Caco-2 (cell line): ENCODE results near the gene PRRC2A. TPM values are rescaled to one million over a fixed set of nuclear protein-coding genes. Genes with fewer than 3 reads are reported as not detected.

ENCODE experiments used
- BruUV-seq: library from RNA; stranded (reverse); fragments of 400-500 nt; replicated peaks from 2 replicates; lab custom pipeline; 2021; lab: Mats Ljungman, UMichigan
- CTCF ChIA-PET: fragments of 300-600 bp; sonication (Branson Sonifier 250); formaldehyde crosslinking; loops from one replicate; lab custom pipeline; 2022; ENCODE audit warnings: antibody characterized with exemption; lab: Charles Lee
- POLR2A ChIA-PET: fragments of 300-600 bp; sonication (Branson Sonifier 250); formaldehyde crosslinking; loops from one replicate; lab custom pipeline; 2022; ENCODE audit warnings: antibody characterized with exemption; lab: Charles Lee
- DNase-seq, 2 experiments: peaks; one replicate each; pipeline versions ENCODE4 v3.0.0 to v3.0.0-alpha.2; 2020 to 2022
- H3K27me3 ChIP-seq: replicated peaks from 2 replicates; pipeline ENCODE4 v1.6.0; 2011; ENCODE audit warnings: low read length; ENCODE audit not compliant: control insufficient read depth, insufficient read depth
- H3K36me3 ChIP-seq: 2 replicates; pipeline ENCODE4 v1.5.1; 2011; ENCODE audit warnings: low read length; ENCODE audit not compliant: control insufficient read depth, insufficient read depth
- H3K4me1 ChIP-seq: fragments of 250-450 bp; sonication (Bioruptor Pico); 2 replicates; pipeline ENCODE4 v1.5.1; 2020; ENCODE audit warnings: mild to moderate bottlenecking
- H3K4me3 ChIP-seq: 2 replicates; pipeline ENCODE4 v1.5.1; 2011; ENCODE audit warnings: low read depth, mild to moderate bottlenecking, control low read depth, low read length
- H3K9me3 ChIP-seq: fragments of 250-450 bp; sonication (Bioruptor Pico); 2 replicates; pipeline ENCODE4 v1.5.1; 2020; ENCODE audit warnings: mild to moderate bottlenecking, moderate library complexity
- H3K27ac Mint-ChIP-seq: one replicate; pipeline ENCODE4 v1.8.0; 2022; ENCODE audit warnings: mixed read lengths; ENCODE audit not compliant: unreplicated experiment
- H3K27me3 Mint-ChIP-seq: one replicate; pipeline ENCODE4 v1.8.0; 2022; ENCODE audit warnings: mixed read lengths; ENCODE audit not compliant: insufficient read depth, unreplicated experiment
- H3K36me3 Mint-ChIP-seq: one replicate; pipeline ENCODE4 v1.8.0; 2022; ENCODE audit warnings: mild to moderate bottlenecking, mixed read lengths; ENCODE audit not compliant: insufficient read depth, unreplicated experiment
- H3K4me1 Mint-ChIP-seq: one replicate; pipeline ENCODE4 v1.8.0; 2022; ENCODE audit warnings: low read depth, mixed read lengths; ENCODE audit not compliant: unreplicated experiment
- H3K4me3 Mint-ChIP-seq: one replicate; pipeline ENCODE4 v1.8.0; 2022; ENCODE audit warnings: mild to moderate bottlenecking, moderate library complexity, mixed read lengths; ENCODE audit not compliant: unreplicated experiment
- H3K9me3 Mint-ChIP-seq: one replicate; pipeline ENCODE4 v1.8.0; 2022; ENCODE audit warnings: mixed read lengths; ENCODE audit not compliant: unreplicated experiment
- CTCF ChIP-seq, 2 experiments: fragments of 200-600 bp in 1 of 2; IDR thresholded peaks; 1 replicate in 1 of 2; 2 replicates in 1 of 2; pipeline versions ENCODE4 v1.5.1 to v1.8.0; 2011 to 2022; ENCODE audit warnings: antibody characterized with exemption in 1 of 2, control low read depth in 1 of 2, inconsistent platforms in 1 of 2, low read depth in 1 of 2, low read length in 1 of 2, mild to moderate bottlenecking in 1 of 2, moderate library complexity in 1 of 2; ENCODE audit not compliant: insufficient read depth in 1 of 2, severe bottlenecking in 1 of 2, unreplicated experiment in 1 of 2
- intact Hi-C: fragments of 100-400 bp; cut with micrococcal nuclease; formaldehyde crosslinking; loops from one replicate; pipeline ENCODE4 v1.10.0; 2022; ENCODE audit not compliant: unreplicated experiment
- total RNA-seq: library from RNA; stranded (reverse); gene quantifications from 2 replicates; pipeline ENCODE4 v1.2.3, GENCODE V29; 2022

PRRC2A gene
- total RNA-seq, 1 experiment from 2014 or later, result 222 TPM

- DNase-seq, result no peak
- no peaks in the 10 kb centered on the region for H3K36me3 ChIP-seq
Observed at GRCh38 chr6:31581434-31582229, 38.9 kb upstream of the PRRC2A start.

GRCh38 chr6:31582230-31582643, 38.3 kb upstream of the PRRC2A start, which contains the start of gene LTB:
LTB (minus strand) TSS chr6:31582424; CDS start chr6:31582417, 7 bp downstream.
- H3K36me3 Mint-ChIP-seq, result peaks cover 5% of the 10 kb centered on the region
- peaks cover 3% of the 10 kb centered on the region; the same call in 1 of the 2 replicates for H3K4me1 ChIP-seq
- intact Hi-C loops, result no loop called here
- no peaks in the 10 kb centered on the region for H3K9me3 Mint-ChIP-seq
- H3K4me1 Mint-ChIP-seq, result peaks cover 18% of the 10 kb centered on the region
- H3K9me3 ChIP-seq, result no peaks in the 10 kb centered on the region
- ChIA-PET CTCF (interaction anchor here (7.2 kb wide), 1 partner anchor 15 kb away, joined by 80 read pairs; no protein-coding TSS in a partner anchor), POLR2A (no interaction called here)
- no peaks in the 10 kb centered on the region for H3K36me3 ChIP-seq
- no peak for TF ChIP-seq CTCF (IDR thresholded peaks at IDR 0.05; ENCODE audit: insufficient read depth in 1 of 2, low read depth in 1 of 2, low read length in 1 of 2, severe bottlenecking in 1 of 2, unreplicated experiment in 1 of 2)
- H3K27ac Mint-ChIP-seq, result peak within 1 kb of the TSS; percentile 83
- peak within 1 kb of the TSS; percentile 97 for H3K4me3 Mint-ChIP-seq
- no peak for DNase-seq
- no peaks in the 10 kb centered on the region for H3K27me3 ChIP-seq
- H3K27me3 Mint-ChIP-seq, result no peaks in the 10 kb centered on the region
- H3K4me3 ChIP-seq, result peak within 1 kb of the TSS; percentile 80
- no TSS peak for BruUV-seq

More at GRCh38 chr6:31581434-31582229, 38.9 kb upstream of the PRRC2A start:
- no peaks in the 10 kb centered on the region for H3K27me3 ChIP-seq
- CTCF ChIA-PET, result interaction anchor here (0.8 to 7.2 kb wide), 4 partner anchors 11 to 494 kb away, joined by 3 to 80 read pairs (median 5); partner anchors contain the start of gene NCR3
- no TSS peak for BruUV-seq
- peaks cover 3% of the 10 kb centered on the region; the same call in 1 of the 2 replicates for H3K4me1 ChIP-seq
- TF ChIP-seq CTCF (IDR thresholded peaks at IDR 0.05; ENCODE audit: insufficient read depth in 1 of 2, low read depth in 1 of 2, low read length in 1 of 2, severe bottlenecking in 1 of 2, unreplicated experiment in 1 of 2), result no peak
- peak overlapping the region; percentile 97 for H3K4me3 Mint-ChIP-seq
- peak overlapping the region; percentile 83 for H3K27ac Mint-ChIP-seq
- H3K27me3 Mint-ChIP-seq, result no peaks in the 10 kb centered on the region
- H3K36me3 Mint-ChIP-seq, result peaks cover 5% of the 10 kb centered on the region
- POLR2A ChIA-PET, result interaction anchor here (0.9 to 1.4 kb wide), 2 partner anchors 40 to 54 kb away, joined by 3 to 6 read pairs; partner anchors contain the start of gene DDX39B
- H3K4me3 ChIP-seq, result peak overlapping the region; percentile 80
- peaks cover 18% of the 10 kb centered on the region for H3K4me1 Mint-ChIP-seq
- intact Hi-C loops, result loop anchor here (1.0 kb wide), 1 partner anchor 17 kb away; no protein-coding TSS in a partner anchor
- H3K9me3 ChIP-seq, result no peaks in the 10 kb centered on the region
- H3K9me3 Mint-ChIP-seq, result no peaks in the 10 kb centered on the region

- intact Hi-C loops, result loop anchor here (2.0 kb wide), 1 partner anchor 39 kb away; the partner anchor contains the start of genes ATP6V1G2 and NFKBIL1
- DNase-seq, result no peak
- Mint-ChIP-seq H3K27ac (no peak overlapping the region), H3K4me1 (peaks cover 16% of the 10 kb centered on the region), H3K27me3 (no peaks in the 10 kb centered on the region), H3K9me3 (no peaks in the 10 kb centered on the region), H3K36me3 (peaks cover 5% of the 10 kb centered on the region), H3K4me3 (no peak overlapping the region)
- peaks cover 2% of the 10 kb centered on the region; the same call in 1 of the 2 replicates for H3K4me1 ChIP-seq
- POLR2A ChIA-PET, result no interaction called here
- CTCF ChIA-PET, result interaction anchor here (0.8 to 7.2 kb wide), 3 partner anchors 12 to 35 kb away, joined by 3 to 80 read pairs (median 5); partner anchors contain the start of gene PRRC2A
- no TSS peak for BruUV-seq
- peak; percentile 23 to 42 for TF ChIP-seq CTCF (IDR thresholded peaks at IDR 0.05; ENCODE audit: insufficient read depth in 1 of 2, low read depth in 1 of 2, low read length in 1 of 2, severe bottlenecking in 1 of 2, unreplicated experiment in 1 of 2)
- no peak overlapping the region for H3K4me3 ChIP-seq
- no peaks in the 10 kb centered on the region for H3K36me3 ChIP-seq
- no peaks in the 10 kb centered on the region for H3K9me3 ChIP-seq
- H3K27me3 ChIP-seq, result no peaks in the 10 kb centered on the region
Observed at GRCh38 chr6:31585491-31585890, 35.0 kb upstream of the PRRC2A start.
